HUES48 (cell line): ENCODE measurements around the gene PCNX1.
"Not testable (repeated sequence)": the region's sequence is repeated elsewhere in the genome, so short reads cannot be mapped to it uniquely, and the experiment has no call there.

Experiments
- H3K27ac ChIP-seq: one replicate; pipeline ENCODE4 v1.7.0; 2013; ENCODE audit warnings: low read depth, low read length, inconsistent platforms
- H3K27me3 ChIP-seq: 2 replicates; pipeline ENCODE4 v1.6.1; 2013; ENCODE audit warnings: mild to moderate bottlenecking, low read length; ENCODE audit not compliant: control insufficient read depth, insufficient read depth
- H3K36me3 ChIP-seq: 2 replicates; pipeline ENCODE4 v1.6.1; 2013; ENCODE audit warnings: low read length; ENCODE audit not compliant: control insufficient read depth, insufficient read depth
- H3K4me1 ChIP-seq: 2 replicates; pipeline ENCODE4 v1.6.1; 2013; ENCODE audit warnings: mild to moderate bottlenecking, low read length; ENCODE audit not compliant: control insufficient read depth, insufficient read depth
- H3K4me3 ChIP-seq: 2 replicates; pipeline ENCODE4 v1.5.1; 2013; ENCODE audit warnings: mild to moderate bottlenecking, low read depth, low read length
- H3K9ac ChIP-seq: 2 replicates; pipeline ENCODE4 v1.6.1; 2013; ENCODE audit warnings: mild to moderate bottlenecking, low read depth, low read length, moderate library complexity
- H3K9me3 ChIP-seq: 2 replicates; pipeline ENCODE4 v1.6.1; 2013; ENCODE audit warnings: low read length; ENCODE audit not compliant: control insufficient read depth, insufficient read depth

Gene PCNX1

GRCh38 chr14:71060825-71061455, 153.7 kb downstream of the PCNX1 start:
- H3K36me3 ChIP-seq: peaks cover 79% of the 10 kb centered on the region
- H3K9ac ChIP-seq: no peak overlapping the region
- no peak overlapping the region for H3K4me3 ChIP-seq
- no peaks in the 10 kb centered on the region for H3K9me3 ChIP-seq
- H3K27ac ChIP-seq: no peak overlapping the region
- no peaks in the 10 kb centered on the region for H3K27me3 ChIP-seq
- H3K4me1 ChIP-seq: no peaks in the 10 kb centered on the region

DNA sequence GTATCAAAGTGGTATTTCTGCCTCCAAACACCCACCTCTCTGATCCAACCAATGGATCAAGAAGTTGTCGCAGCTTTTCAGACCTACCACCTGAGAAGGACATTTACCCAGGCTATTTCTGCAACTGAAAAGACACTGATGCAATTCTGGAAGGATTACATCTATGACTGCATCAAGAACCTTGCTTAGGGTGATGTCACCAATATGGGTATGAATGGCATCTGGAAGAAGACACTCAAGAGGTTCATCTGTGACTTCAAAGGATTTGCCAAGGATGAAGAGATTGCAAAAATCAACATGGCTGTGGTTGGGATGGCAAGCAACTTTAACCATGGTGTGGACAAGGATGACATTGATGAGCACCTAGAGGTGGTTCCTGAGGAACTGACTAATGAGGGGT, 154.2 kb downstream of the PCNX1 start:
- H3K36me3 ChIP-seq: peaks cover 75% of the 10 kb centered on the region
- no peak overlapping the region for H3K4me3 ChIP-seq
- H3K9me3 ChIP-seq: no peaks in the 10 kb centered on the region
- no peaks in the 10 kb centered on the region for H3K27me3 ChIP-seq
- H3K27ac ChIP-seq: no peak overlapping the region
- no peaks in the 10 kb centered on the region for H3K4me1 ChIP-seq
- H3K9ac ChIP-seq: no peak overlapping the region

DNA sequence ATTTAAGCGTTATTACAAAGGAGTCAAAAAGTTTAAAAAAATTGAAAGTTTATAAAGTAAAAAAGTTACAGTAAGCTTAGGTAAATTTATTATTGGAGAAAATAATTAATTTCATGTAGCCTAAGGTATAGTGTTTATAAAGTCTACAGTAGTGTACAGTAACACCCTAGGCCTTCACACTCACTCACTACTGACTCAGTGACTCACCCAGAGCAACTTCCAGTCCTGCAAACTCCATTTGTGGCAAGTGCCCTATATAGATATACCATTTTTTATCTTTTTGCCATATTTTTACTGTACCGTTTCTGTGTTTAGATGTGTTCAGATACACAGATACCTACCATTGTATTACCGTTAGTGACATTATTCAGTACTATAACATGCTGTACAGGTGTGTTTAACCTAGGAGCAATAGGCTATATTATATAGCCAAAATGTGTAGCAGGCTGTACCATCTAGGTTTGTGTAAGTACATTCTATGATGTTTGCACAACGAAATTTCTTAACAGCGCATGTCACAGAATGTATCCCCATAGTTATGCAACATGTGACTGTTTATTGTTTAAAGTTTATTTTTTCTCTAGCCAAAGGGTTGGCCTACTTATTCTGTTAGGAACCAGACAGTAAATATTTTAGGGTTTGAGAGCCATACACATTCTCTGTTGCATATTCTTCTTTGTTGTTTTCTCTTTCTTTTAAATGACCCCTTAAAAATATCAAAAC, 155.5 kb downstream of the PCNX1 start:
- Histone ChIP-seq H3K36me3 (peaks cover 62% of the 10 kb centered on the region), H3K4me3 (no peak overlapping the region), H3K4me1 (no peaks in the 10 kb centered on the region), H3K9ac (no peak overlapping the region), H3K27me3 (no peaks in the 10 kb centered on the region), H3K9me3 (no peaks in the 10 kb centered on the region), H3K27ac (no peak overlapping the region)

DNA sequence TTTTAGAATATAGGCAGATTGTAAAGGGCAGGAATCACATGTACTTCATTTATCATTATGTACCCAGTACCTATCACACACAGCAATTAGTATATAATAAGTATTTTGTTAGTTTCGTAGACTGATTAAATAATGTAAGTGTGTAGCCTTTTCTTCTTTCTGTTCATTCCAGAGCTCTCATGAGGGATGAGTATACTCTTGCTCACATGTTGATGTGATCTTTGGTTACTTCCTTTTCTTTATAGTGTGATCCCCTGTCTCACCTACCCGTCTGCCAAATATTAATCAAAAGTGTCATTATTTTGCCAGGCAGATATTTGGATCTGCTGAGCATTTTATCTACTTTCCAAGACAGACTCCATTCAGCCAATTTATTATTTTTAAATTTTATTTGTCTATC, 156.1 kb downstream of the PCNX1 start:
- Histone ChIP-seq H3K9ac (no peak overlapping the region), H3K4me3 (no peak overlapping the region), H3K9me3 (no peaks in the 10 kb centered on the region), H3K27ac (no peak overlapping the region), H3K36me3 (peaks cover 56% of the 10 kb centered on the region), H3K4me1 (no peaks in the 10 kb centered on the region), H3K27me3 (no peaks in the 10 kb centered on the region)

- H3K4me1 ChIP-seq, H3K9ac ChIP-seq, H3K9me3 ChIP-seq, H3K4me3 ChIP-seq, H3K27ac ChIP-seq, H3K27me3 ChIP-seq: not testable (repeated sequence)
- H3K36me3 ChIP-seq: peaks cover 53% of the 10 kb centered on the region
Measured at GRCh38 chr14:71064747-71065146, 157.5 kb downstream of the PCNX1 start.

- H3K36me3 ChIP-seq: peaks cover 42% of the 10 kb centered on the region
- H3K9me3 ChIP-seq: no peaks in the 10 kb centered on the region
- no peaks in the 10 kb centered on the region for H3K27me3 ChIP-seq
- H3K27ac ChIP-seq: no peak overlapping the region
- no peak overlapping the region for H3K9ac ChIP-seq
- no peak overlapping the region for H3K4me3 ChIP-seq
- no peaks in the 10 kb centered on the region for H3K4me1 ChIP-seq
Measured at GRCh38 chr14:71070169-71070568, 162.9 kb downstream of the PCNX1 start.

GRCh38 chr14:71071042-71071441, 163.8 kb downstream of the PCNX1 start:
- no peak overlapping the region for H3K9ac ChIP-seq
- no peak overlapping the region for H3K27ac ChIP-seq
- H3K27me3 ChIP-seq: no peaks in the 10 kb centered on the region
- no peaks in the 10 kb centered on the region for H3K9me3 ChIP-seq
- no peak overlapping the region for H3K4me3 ChIP-seq
- H3K36me3 ChIP-seq: peaks cover 43% of the 10 kb centered on the region
- no peaks in the 10 kb centered on the region for H3K4me1 ChIP-seq

- Histone ChIP-seq H3K36me3 (peaks cover 57% of the 10 kb centered on the region), H3K4me1 (no peaks in the 10 kb centered on the region), H3K9me3 (no peaks in the 10 kb centered on the region), H3K9ac (no peak overlapping the region), H3K27me3 (no peaks in the 10 kb centered on the region), H3K4me3 (no peak overlapping the region), H3K27ac (no peak overlapping the region)
Measured at GRCh38 chr14:71076462-71077092, 169.3 kb downstream of the PCNX1 start.

GRCh38 chr14:71078500-71078899, 171.2 kb downstream of the PCNX1 start:
- H3K9me3 ChIP-seq: no peaks in the 10 kb centered on the region

DNA sequence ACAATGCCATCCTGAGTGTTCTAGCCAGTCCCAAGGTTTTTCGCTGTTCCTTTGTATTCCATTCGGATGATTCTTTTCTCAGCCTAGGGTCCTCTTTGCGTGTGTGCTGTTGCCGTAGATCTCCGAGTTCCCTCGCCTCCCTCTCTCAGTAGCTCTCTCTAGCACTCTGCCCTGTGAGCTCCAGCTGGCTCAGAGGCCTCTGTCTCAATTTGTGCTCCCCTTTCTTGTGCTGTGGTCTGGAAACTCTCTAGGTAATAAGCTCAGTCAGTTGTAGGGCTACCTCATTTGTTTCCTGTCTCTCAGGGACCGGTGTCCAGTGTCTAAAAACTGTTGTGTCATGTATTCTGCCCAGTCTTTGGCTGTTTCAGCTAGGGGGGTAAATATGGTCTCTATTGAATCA, 179.3 kb downstream of the PCNX1 start:
- H3K4me1 ChIP-seq: no peaks in the 10 kb centered on the region
- no peaks in the 10 kb centered on the region for H3K9me3 ChIP-seq
- peaks cover 38% of the 10 kb centered on the region for H3K36me3 ChIP-seq
- no peaks in the 10 kb centered on the region for H3K27me3 ChIP-seq
- no peak overlapping the region for H3K4me3 ChIP-seq
- H3K27ac ChIP-seq: no peak overlapping the region
- H3K9ac ChIP-seq: no peak overlapping the region

More at GRCh38 chr14:71078500-71078899, 171.2 kb downstream of the PCNX1 start:
- Histone ChIP-seq H3K27ac (no peak overlapping the region), H3K36me3 (peaks cover 46% of the 10 kb centered on the region), H3K4me3 (no peak overlapping the region), H3K4me1 (no peaks in the 10 kb centered on the region), H3K9ac (no peak overlapping the region), H3K27me3 (no peaks in the 10 kb centered on the region)

DNA sequence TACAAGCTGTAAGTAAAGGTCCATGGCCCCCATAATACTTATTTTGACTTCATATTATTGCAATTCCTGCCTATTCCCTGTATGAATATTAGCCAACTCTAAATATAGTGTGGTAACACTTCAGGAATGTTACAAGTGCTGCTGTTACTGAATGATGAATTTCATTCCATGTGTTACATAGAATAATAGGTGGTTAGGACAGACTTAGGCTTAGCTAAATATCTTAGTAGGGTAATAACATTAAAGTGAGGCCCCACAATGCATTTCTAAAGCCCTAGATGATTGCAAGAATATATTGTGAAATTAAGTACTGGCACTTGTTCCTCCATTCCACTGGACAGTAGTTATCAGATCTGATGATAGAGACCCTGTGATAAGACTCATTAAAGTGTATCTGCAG, 182.7 kb downstream of the PCNX1 start:
- Histone ChIP-seq H3K4me1 (no peaks in the 10 kb centered on the region), H3K36me3 (peaks cover 48% of the 10 kb centered on the region), H3K9me3 (no peaks in the 10 kb centered on the region), H3K9ac (no peak overlapping the region), H3K4me3 (no peak overlapping the region), H3K27ac (no peak overlapping the region), H3K27me3 (no peaks in the 10 kb centered on the region)
